Stimulated activated CD4-positive, alpha-beta T cell treated with anti-CD3 and anti-CD28 coated beads, Interleukin-1b, Interleukin-23, amount 100 ng/mL, for 24 hours (primary cell): ENCODE results near the gene BICDL1.
"Not testable (repeated sequence)": the region's sequence is repeated elsewhere in the genome, so short reads cannot be mapped to it uniquely, and the experiment has no call there.

Source experiments
- DNase-seq, 4 experiments: peaks; one replicate each; pipeline ENCODE4 v3.0.0-alpha.2; 2020; ENCODE audit warnings: low read depth in 4 of 4, low spot score in 1 of 4

BICDL1 gene

GRCh38 chr12:119988472-119989360 lies at the start of gene BICDL1:
BICDL1 (plus strand) TSS chr12:119989236; CDS start chr12:119989869, 633 bp downstream.
- DNase-seq: peak; percentile 95 to 99 (median 96)

GRCh38 chr12:119940897-119941296 lies 48.1 kb upstream of the BICDL1 start:
- no peak for DNase-seq

- DNase-seq: no peak
Observed at GRCh38 chr12:119942386-119942785, 46.6 kb upstream of the BICDL1 start.

GRCh38 chr12:119946213-119946612 lies 42.8 kb upstream of the BICDL1 start:
- DNase-seq: no peak

GRCh38 chr12:119949145-119949544 lies 39.9 kb upstream of the BICDL1 start:
- no peak for DNase-seq

- DNase-seq: no peak
Observed at GRCh38 chr12:119949594-119949993, 39.4 kb upstream of the BICDL1 start.

- no peak for DNase-seq
Observed at GRCh38 chr12:119956047-119956446, 33.0 kb upstream of the BICDL1 start.

- DNase-seq: no peak
Observed at GRCh38 chr12:119957135-119957534, 31.9 kb upstream of the BICDL1 start.

GRCh38 chr12:119959435-119959834 lies 29.6 kb upstream of the BICDL1 start:
- no peak for DNase-seq

GRCh38 chr12:119964123-119964522 lies 24.9 kb upstream of the BICDL1 start:
- DNase-seq: no peak

GRCh38 chr12:119964929-119965328 lies 24.1 kb upstream of the BICDL1 start:
- no peak for DNase-seq

GRCh38 chr12:119980242-119980641 lies 8.8 kb upstream of the BICDL1 start:
- no peak for DNase-seq

- DNase-seq: not testable (repeated sequence)
Observed at GRCh38 chr12:119980702-119981101, 8.3 kb upstream of the BICDL1 start.

GRCh38 chr12:119989361-119989730 lies 310 bp downstream of the BICDL1 start:
- peak in 1 of 4 experiments; percentile 26 for DNase-seq

GRCh38 chr12:119989731-119990381 lies 820 bp downstream of the BICDL1 start:
- peak; percentile 40 to 62 (median 43) for DNase-seq

GRCh38 chr12:119990382-119990874 lies 1.4 kb downstream of the BICDL1 start:
- DNase-seq: no peak

GRCh38 chr12:119992129-119992705 lies 3.2 kb downstream of the BICDL1 start:
- DNase-seq: no peak

- no peak for DNase-seq
Observed at GRCh38 chr12:119994892-119995658, 6.0 kb downstream of the BICDL1 start.

- DNase-seq: no peak
Observed at GRCh38 chr12:119996417-119996816, 7.4 kb downstream of the BICDL1 start.

GRCh38 chr12:119998471-119999245 lies 9.6 kb downstream of the BICDL1 start:
- no peak for DNase-seq
